IMR-90 (cell line): ENCODE results near the gene CDC42BPG. TPM values are rescaled to one million over a fixed set of nuclear protein-coding genes. Genes with fewer than 3 reads are reported as not detected.
"Not testable (repeated sequence)": the region's sequence is repeated elsewhere in the genome, so short reads cannot be mapped to it uniquely, and the experiment has no call there.

Source experiments
- ATAC-seq: fragments of 200-7000 bp; cut with Tn5 transposase; 2 replicates; pipeline ENCODE4 v1.9.1; 2020; ENCODE audit warnings: low read depth, mild to moderate bottlenecking, moderate library complexity
- BruUV-seq: library from RNA; stranded (reverse); fragments of 400-500 nt; replicated peaks from 2 replicates; lab custom pipeline; 2021; lab: Mats Ljungman, UMichigan
- CTCF ChIA-PET: fragments of 300-600 bp; formaldehyde crosslinking; extraction: SDS; loops from one replicate; lab custom pipeline; 2021; ENCODE audit warnings: antibody characterized with exemption; lab: Yijun Ruan, JAX
- POLR2A ChIA-PET: fragments of 300-600 bp; sonication (Branson Sonifier 250); formaldehyde crosslinking; loops from one replicate; lab custom pipeline; 2022; ENCODE audit warnings: antibody characterized with exemption; ENCODE audit not compliant: unreplicated experiment; lab: Charles Lee
- DNase-seq: peaks from one replicate; pipeline ENCODE4 v3.0.0; 2013
- H2AFZ ChIP-seq: replicated peaks from 2 replicates; pipeline ENCODE3; 2013; ENCODE audit warnings: low read length, mild to moderate bottlenecking; ENCODE audit not compliant: poor library complexity
- H2AK5ac ChIP-seq: 2 replicates; pipeline ENCODE4 v1.6.1; 2013; ENCODE audit warnings: low read depth, low read length, inconsistent platforms
- H2AK9ac ChIP-seq: replicated peaks from 2 replicates; pipeline ENCODE3; 2013; ENCODE audit warnings: mild to moderate bottlenecking, low read depth, low read length, moderate library complexity; ENCODE audit not compliant: poor library complexity
- H2BK120ac ChIP-seq: 2 replicates; pipeline ENCODE4 v1.6.1; 2013; ENCODE audit warnings: low read depth, low read length, inconsistent platforms
- H2BK15ac ChIP-seq: 3 replicates; pipeline ENCODE4 v1.6.1; 2013; ENCODE audit warnings: low read depth, low read length, inconsistent platforms
- H2BK20ac ChIP-seq: 2 replicates; pipeline ENCODE4 v1.6.1; 2013; ENCODE audit warnings: low read depth, mild to moderate bottlenecking, inconsistent platforms, low read length, moderate library complexity
- H2BK5ac ChIP-seq: 2 replicates; pipeline ENCODE4 v1.6.1; 2013; ENCODE audit warnings: mild to moderate bottlenecking, low read depth, low read length, inconsistent platforms; ENCODE audit not compliant: poor library complexity, severe bottlenecking
- H3K14ac ChIP-seq: replicated peaks from 2 replicates; pipeline ENCODE4 v1.6.1; 2013; ENCODE audit warnings: low read depth, low read length, inconsistent platforms
- H3K18ac ChIP-seq: 2 replicates; pipeline ENCODE4 v1.6.1; 2013; ENCODE audit warnings: low read depth, low read length, control low read depth
- H3K23ac ChIP-seq: 2 replicates; pipeline ENCODE4 v1.6.1; 2013; ENCODE audit warnings: low read depth, low read length, inconsistent platforms
- H3K27ac ChIP-seq: 2 replicates; pipeline ENCODE4 v1.5.1; 2013; ENCODE audit warnings: mild to moderate bottlenecking, control low read depth, low read length; ENCODE audit not compliant: insufficient read depth
- H3K27me3 ChIP-seq: 2 replicates; pipeline ENCODE4 v1.6.1; 2013; ENCODE audit warnings: low read length; ENCODE audit not compliant: control insufficient read depth, insufficient read depth
- H3K36me3 ChIP-seq: 2 replicates; pipeline ENCODE4 v1.6.1; 2013; ENCODE audit warnings: low read length, mixed read lengths; ENCODE audit not compliant: control insufficient read depth, insufficient read depth
- H3K4ac ChIP-seq: 2 replicates; pipeline ENCODE4 v1.6.1; 2013; ENCODE audit warnings: low read depth, low read length, inconsistent platforms
- H3K4me1 ChIP-seq: 2 replicates; pipeline ENCODE4 v1.6.1; 2013; ENCODE audit warnings: low read length, mixed read lengths; ENCODE audit not compliant: control insufficient read depth, insufficient read depth
- H3K4me2 ChIP-seq: 2 replicates; pipeline ENCODE4 v1.6.1; 2013; ENCODE audit warnings: low read depth, mild to moderate bottlenecking, control low read depth, low read length, moderate library complexity
- H3K4me3 ChIP-seq: 2 replicates; pipeline ENCODE4 v1.5.1; 2013; ENCODE audit warnings: low read depth, mild to moderate bottlenecking, control low read depth, low read length, moderate library complexity; ENCODE audit not compliant: insufficient read depth
- H3K56ac ChIP-seq: 2 replicates; pipeline ENCODE4 v1.6.1; 2013; ENCODE audit warnings: low read length, inconsistent platforms; ENCODE audit not compliant: insufficient read depth; ENCODE audit errors: extremely low read depth
- H3K79me1 ChIP-seq, 2 experiments: 2 replicates each; pipeline ENCODE4 v1.6.1; 2013; ENCODE audit warnings: low read length in 2 of 2, inconsistent platforms in 1 of 2, low read depth in 1 of 2
- H3K9ac ChIP-seq: 2 replicates; pipeline ENCODE4 v1.6.1; 2013; ENCODE audit warnings: low read depth, low read length, control low read depth
- H3K9me1 ChIP-seq: 2 replicates; pipeline ENCODE4 v1.6.1; 2013; ENCODE audit warnings: low read length, inconsistent platforms; ENCODE audit not compliant: insufficient read depth
- H3K9me3 ChIP-seq: 2 replicates; pipeline ENCODE4 v1.6.1; 2013; ENCODE audit warnings: low read length; ENCODE audit not compliant: control insufficient read depth, insufficient read depth
- H4K20me1 ChIP-seq: 2 replicates; pipeline ENCODE4 v1.6.1; 2013; ENCODE audit warnings: low read length, inconsistent platforms; ENCODE audit not compliant: insufficient read depth
- H4K5ac ChIP-seq: 2 replicates; pipeline ENCODE4 v1.6.1; 2013; ENCODE audit warnings: mild to moderate bottlenecking, low read depth, low read length, control low read depth
- H4K8ac ChIP-seq, 2 experiments: 2 replicates each; pipeline ENCODE4 v1.6.1; 2013; ENCODE audit warnings: low read depth in 2 of 2, low read length in 2 of 2, control low read depth in 1 of 2, inconsistent platforms in 1 of 2
- H4K91ac ChIP-seq: 2 replicates; pipeline ENCODE4 v1.6.1; 2013; ENCODE audit warnings: low read depth, low read length, inconsistent platforms; ENCODE audit not compliant: insufficient read depth
- WGBS, 2 experiments: methylation state at CpG; one replicate each; pipeline versions ENCODE4 v1.1.5 to v1.1.7; 2013; ENCODE audit warnings: missing lambda C conversion rate in 2 of 2; ENCODE audit not compliant: insufficient read length in 1 of 2; ENCODE audit errors: extremely low coverage in 2 of 2; 5-methylcytosine and 5-hydroxymethylcytosine counted together
- dilution Hi-C: fragments of 300-500 bp; cut with HindIII; formaldehyde crosslinking; loops from one replicate; pipeline ENCODE4 v1.14.3; 2018; ENCODE audit warnings: low sequenced_read_pairs; ENCODE audit not compliant: unreplicated experiment
- in situ Hi-C: fragments of 300-500 bp; cut with MboI; formaldehyde crosslinking; loops from 3 replicates; pipeline ENCODE4 v1.14.3; 2019; ENCODE audit warnings: low sequenced_read_pairs, inconsistent platforms, mixed read lengths
- intact Hi-C: fragments of 100-400 bp; cut with micrococcal nuclease; formaldehyde crosslinking; loops from 2 replicates; pipeline ENCODE4 v1.10.0; 2022
- polyA plus RNA-seq, 3 experiments: library from polyadenylated mRNA; depleted of rRNA; stranded (reverse); fragments of >200 nt; gene quantifications; 2 replicates each; pipeline ENCODE4 v1.2.3, GENCODE V29; 2012; ENCODE audit warnings: low replicate concordance in 1 of 3
- total RNA-seq: library from RNA; depleted of rRNA; stranded (reverse); fragments of >200 nt; gene quantifications from 2 replicates; pipeline ENCODE4 v1.2.3, GENCODE V29; 2012

The CDC42BPG gene
- total and polyA plus RNA-seq, 2 of the 4 experiments (the other 2 are of a cell fraction): under 0.01 to 0.12 TPM

GRCh38 chr11:64845776-64846129, 1.3 kb upstream of the CDC42BPG start:
- H2AK9ac ChIP-seq, H2AFZ ChIP-seq, DNase-seq: not testable (repeated sequence)

More at GRCh38 chr11:64845776-64846129, 1.3 kb upstream of the CDC42BPG start:
- H3K9ac ChIP-seq, H2BK15ac ChIP-seq, H3K36me3 ChIP-seq, H4K91ac ChIP-seq, H3K27ac ChIP-seq, H2AK5ac ChIP-seq, H3K4me3 ChIP-seq, H2BK5ac ChIP-seq, H3K9me3 ChIP-seq, POLR2A ChIA-PET, H3K4ac ChIP-seq, H4K20me1 ChIP-seq, H3K18ac ChIP-seq, H3K4me2 ChIP-seq, H3K56ac ChIP-seq, H2BK20ac ChIP-seq, dilution Hi-C loops, H3K27me3 ChIP-seq, H3K14ac ChIP-seq, ATAC-seq, H4K5ac ChIP-seq, H4K8ac ChIP-seq, H2BK120ac ChIP-seq, H3K9me1 ChIP-seq, H3K23ac ChIP-seq, BruUV-seq: not testable (repeated sequence)
- intact Hi-C loops (loop anchor here (2.0 to 5.0 kb wide), 2 partner anchors 152 to 265 kb away; partner anchors contain the start of genes BATF2 and TM7SF2), in situ Hi-C loops (loop anchor here (5.0 to 10.0 kb wide), 2 partner anchors 47 to 159 kb away; no protein-coding TSS in a partner anchor)
- no CpG with 5 or more reads among the region's 8 CpGs for whole genome bisulfite sequencing, 2 experiments
- CTCF ChIA-PET: interaction anchor here (2.3 to 3.3 kb wide), 2 partner anchors 32 to 42 kb away, joined by 12 to 15 read pairs; partner anchors contain the start of gene EHD1
- Histone ChIP-seq H3K4me1 (peaks cover 17% of the 10 kb centered on the region), H3K79me1 (peaks cover 0 to 17% of the 10 kb centered on the region in 2 experiments; a peak in 2 of 4 replicates)
